Measurements from ENCODE around the gene HRH2.
"Not testable (repeated sequence)": the region's sequence is repeated elsewhere in the genome, so short reads cannot be mapped to it uniquely, and the experiment has no call there.

The HRH2 gene
- 1.8 to 25.0 (median 4.8) reads per million in 18 experiments for total RNA-seq

DNA sequence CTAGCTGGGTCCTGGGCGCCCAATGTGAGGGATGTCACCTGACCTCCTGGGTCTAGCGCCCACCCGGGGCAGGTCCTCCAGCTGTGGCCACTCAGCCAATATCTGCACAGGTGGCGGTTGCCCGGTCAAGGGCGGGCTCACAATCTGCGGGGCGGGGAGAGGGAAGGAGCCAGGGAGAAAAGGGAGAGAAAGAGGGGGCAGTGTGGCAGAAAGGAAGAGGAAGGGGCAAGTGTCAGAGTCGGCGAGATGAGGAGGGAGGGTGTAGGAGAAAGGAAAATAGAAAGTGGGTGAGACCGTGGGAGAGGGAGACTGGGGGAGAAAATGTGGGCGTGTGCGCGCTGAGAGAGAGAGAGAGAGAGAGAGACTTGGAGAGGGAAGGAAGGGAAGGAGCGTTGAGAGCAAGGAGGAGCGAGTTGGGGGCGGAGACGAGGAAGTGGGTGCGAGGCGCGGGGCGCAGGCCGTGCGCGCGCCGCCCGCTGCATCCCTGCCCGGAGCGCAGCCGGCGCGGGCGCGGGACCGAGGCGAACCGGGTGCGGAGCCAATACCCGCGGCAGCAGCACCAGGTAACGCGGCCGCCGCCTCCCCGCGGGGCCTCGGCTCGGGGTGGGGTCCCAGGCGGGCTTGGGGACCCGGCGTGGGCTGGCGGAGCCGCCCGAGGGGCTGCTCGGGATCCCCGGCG is at the start of gene HRH2:
TSS of gene HRH2 (plus strand) at position 479 of the 679 bp plus-strand sequence. CDS start 25,163 bp downstream, outside the sequence.
- peak; percentile 58 to 66 for DNase-seq

DNA sequence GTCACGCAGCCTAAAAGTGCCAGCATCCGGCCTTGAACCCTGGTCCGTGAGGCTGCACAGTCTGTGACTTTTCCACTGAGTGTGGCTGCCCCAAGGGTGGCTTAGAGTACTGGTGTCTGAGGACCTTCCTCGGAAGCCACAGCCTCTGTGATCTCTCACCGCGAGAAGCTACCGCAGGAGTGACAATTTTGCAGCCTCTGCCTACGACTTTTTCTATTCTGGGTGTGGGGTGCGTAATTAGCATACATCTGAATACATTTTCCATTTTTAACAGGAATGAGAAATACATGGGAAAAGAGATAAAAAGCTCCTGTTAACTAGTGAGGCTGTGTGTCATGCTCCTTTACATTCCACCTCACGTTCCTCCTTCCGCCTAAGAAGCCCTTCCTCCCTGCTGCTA is 48.3 kb upstream of the HRH2 start:
- no peak for DNase-seq

GRCh38 chr5:175610381-175610780 is 47.5 kb upstream of the HRH2 start:
- DNase-seq: no peak

GRCh38 chr5:175610898-175611297 is 47.0 kb upstream of the HRH2 start:
- no peak for DNase-seq

DNA sequence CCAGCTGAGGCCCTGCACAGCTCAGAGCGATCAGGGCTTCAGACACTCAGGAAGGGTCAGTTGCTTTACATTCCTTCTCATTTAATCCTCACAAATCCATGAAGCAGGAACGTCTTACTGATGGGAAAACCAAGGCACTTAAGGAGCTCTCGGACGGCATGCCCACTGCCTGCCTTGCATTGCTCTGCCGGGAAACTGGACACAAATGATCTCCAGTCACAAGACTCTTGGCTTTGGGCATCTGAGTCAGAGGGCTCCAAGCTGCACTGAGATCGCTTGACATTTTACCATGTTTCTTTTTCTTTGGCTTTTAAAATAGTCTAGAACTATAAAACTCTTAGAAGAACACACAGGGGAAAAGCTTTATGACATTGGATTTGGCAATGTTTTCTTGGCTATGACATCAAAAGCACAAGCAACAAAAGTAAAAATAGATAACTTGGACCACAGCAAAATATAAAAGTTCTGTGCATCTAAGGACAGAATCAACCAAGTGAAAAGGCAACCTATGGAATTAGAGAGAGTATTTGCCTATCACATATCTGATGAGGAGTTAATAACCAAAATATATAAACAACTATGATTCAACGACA is 43.6 kb upstream of the HRH2 start:
- no peak for DNase-seq

- no peak for DNase-seq
These were observed 43.0 kb upstream of the HRH2 start for GRCh38 chr5:175614861-175615260.

DNA sequence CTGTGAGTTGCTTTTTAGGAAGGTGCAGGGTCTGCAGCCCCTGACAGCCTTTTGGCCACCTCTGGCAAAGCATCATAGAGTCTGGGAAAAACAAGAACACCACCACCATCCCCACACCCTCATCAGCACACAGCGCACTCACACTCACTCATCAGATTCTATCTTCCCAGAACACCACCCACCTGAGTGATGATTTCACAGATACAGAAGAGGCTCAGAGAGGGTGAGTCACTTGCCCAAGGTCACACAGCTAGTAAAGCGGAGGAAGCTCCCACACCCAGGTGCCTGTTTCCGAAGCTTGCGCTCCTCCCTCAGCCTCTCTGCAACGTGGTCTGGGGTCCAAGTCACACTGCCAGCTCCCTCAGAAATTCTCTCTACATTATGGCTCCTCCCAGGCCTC is 41.8 kb upstream of the HRH2 start:
- no peak for DNase-seq

DNA sequence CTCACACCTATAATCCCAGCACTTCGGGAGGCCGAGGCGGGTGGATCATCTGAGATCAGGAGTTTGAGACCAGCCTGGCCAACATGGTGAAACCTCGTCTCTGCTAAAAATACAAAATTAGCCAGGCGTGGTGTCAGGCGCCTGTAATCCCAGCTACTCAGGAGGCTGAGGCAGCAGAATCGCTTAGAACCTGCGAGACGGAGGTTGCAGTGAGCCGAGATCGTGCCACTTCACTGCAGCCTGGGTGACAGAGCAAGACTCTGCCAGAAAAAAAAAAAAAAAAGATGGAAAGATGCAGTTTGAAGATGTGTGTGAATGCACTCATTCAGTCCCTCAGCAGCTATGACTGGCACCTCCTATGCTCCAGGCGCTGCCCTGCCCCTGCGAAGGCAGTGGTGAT is 41.3 kb upstream of the HRH2 start:
- DNase-seq: not testable (repeated sequence)

- DNase-seq: no peak
These were observed 40.4 kb upstream of the HRH2 start for GRCh38 chr5:175617447-175617846.

DNA sequence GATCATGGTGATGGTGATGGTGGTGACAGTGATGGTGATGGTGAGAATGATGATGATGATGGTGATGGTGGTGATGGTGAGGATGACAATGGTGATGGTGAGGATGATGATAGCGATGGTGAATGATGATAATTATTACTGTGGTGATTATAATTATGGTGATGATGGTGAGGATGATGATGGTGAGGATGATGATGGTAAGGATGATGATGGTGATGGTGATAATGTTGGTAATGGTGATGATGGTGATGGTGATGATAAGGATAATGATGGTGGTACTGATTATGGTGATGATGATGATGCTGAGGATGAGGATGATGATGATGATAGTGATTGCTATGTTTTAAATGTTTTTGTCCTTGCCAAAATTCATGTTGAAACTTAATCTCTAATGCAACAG is 37.3 kb upstream of the HRH2 start:
- no peak for DNase-seq

DNA sequence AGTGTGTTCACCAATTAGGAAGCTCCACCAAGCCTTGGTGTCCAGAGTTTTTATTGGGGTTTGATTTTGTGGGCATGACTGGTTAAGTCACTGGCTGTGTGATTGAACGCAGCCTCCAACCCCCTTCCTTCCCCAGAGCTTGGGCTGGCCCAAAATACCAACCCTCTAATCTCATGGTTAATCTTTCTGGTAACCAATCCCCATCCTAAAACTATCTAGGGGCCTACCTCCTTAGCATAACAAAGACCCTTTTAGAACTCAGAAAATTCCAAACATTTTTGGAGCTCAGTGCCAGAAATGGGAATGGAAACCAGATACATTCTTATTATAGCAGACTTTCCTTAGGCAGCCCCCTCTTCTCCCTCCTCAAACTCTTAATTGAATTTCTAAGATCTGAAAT is 35.9 kb upstream of the HRH2 start:
- DNase-seq: no peak

- no peak for DNase-seq
These were observed 34.8 kb upstream of the HRH2 start for GRCh38 chr5:175623088-175623487.

DNA sequence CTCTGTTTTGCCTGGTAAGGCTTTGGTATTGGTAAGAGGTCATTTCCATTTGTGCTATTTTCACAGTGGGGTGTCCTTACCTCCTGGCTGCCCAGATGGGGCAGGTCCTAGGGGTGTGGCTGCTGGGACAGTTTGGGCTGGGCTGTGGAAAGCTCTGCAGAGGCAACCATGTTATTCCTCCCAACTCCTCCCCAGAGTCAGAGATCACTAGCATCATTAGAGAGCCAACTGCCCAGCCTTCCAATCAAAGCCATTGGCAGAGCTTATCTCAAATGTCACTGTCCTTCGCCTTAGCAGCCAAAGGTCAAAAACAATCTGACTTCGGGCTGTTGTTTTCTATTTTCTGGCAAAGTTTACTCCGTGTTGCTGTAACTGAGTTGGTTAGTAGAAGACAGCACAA is 33.6 kb upstream of the HRH2 start:
- no peak for DNase-seq

DNA sequence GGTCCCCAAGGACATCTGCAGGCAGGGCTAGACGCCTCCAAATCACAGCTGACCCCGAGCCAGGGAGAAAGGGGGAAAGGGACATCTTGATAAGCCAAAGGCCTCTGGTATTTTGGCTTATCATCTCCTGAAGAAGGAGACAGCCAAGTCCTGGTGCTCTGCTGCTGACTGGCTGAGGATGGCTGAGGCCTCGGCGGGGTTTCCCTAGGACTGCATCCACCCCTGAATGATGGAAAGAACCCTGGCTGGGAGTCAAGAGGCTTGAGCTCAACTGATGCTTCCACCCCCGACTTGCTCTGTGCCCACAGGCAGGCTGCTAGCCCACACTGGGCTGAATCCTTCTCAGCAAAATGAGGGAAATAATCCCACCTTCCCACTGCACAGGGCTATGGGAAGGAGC is 30.9 kb upstream of the HRH2 start:
- DNase-seq: no peak

- DNase-seq: no peak
These were observed 30.1 kb upstream of the HRH2 start for GRCh38 chr5:175627739-175628138.

DNA sequence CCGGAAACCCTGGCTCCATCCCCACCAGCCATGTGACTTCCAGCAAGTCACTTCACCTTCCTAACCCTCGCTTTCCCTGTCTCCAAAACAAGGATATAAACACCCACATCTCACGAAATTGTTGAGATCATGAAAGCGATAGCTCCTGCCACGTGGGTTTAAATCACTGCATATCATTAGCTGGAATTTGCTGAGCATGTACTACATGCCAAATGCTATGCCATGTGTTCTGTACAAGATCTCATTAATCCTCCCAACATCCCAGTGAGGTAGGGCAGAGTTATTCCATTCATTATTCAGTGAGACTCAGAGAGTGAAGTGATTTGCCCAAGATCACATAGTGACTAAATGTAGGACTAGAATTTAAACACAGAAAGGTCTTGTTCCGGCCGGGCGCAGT is 29.2 kb upstream of the HRH2 start:
- DNase-seq: no peak

DNA sequence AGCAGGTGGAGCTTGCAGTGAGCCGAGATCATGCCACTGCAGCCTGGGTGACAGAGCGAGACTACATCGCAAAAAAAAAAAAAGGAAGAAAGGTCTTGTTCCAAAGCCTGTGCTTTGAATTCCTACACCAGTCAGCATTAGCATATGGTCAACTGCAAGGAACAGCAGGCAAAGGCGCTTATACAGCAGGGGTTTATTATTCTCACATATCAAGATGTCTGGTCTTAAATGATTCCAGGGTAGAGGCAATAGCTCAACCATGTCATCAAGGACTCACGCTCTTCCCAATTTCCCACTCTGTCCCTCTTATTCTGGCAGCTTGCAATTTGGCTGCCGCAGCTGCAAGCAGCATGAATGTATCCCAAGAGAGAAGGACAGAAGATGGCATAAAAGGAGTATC is 28.6 kb upstream of the HRH2 start:
- no peak for DNase-seq

GRCh38 chr5:175629793-175630192 is 28.1 kb upstream of the HRH2 start:
- DNase-seq: no peak

GRCh38 chr5:175635854-175636584 is 21.9 kb upstream of the HRH2 start:
- DNase-seq: no peak

GRCh38 chr5:175638305-175638704 is 19.6 kb upstream of the HRH2 start:
- DNase-seq: peak; percentile 83 to 93

GRCh38 chr5:175640106-175640775 is 17.6 kb upstream of the HRH2 start:
- peak; percentile 62 to 74 for DNase-seq

- no peak for DNase-seq
These were observed 14.9 kb upstream of the HRH2 start for GRCh38 chr5:175642998-175643397.

GRCh38 chr5:175646251-175646650 is 11.6 kb upstream of the HRH2 start:
- DNase-seq: no peak
